ENCODE results near the gene SDHAF2.

GRCh38 chr11:61468002-61468401, 38.1 kb downstream of the SDHAF2 start:
- TF ChIP-seq CTCF (conservative IDR thresholded peaks at IDR 0.05; ENCODE audit: low read depth, low read length) = no peak
- TF ChIP-seq EZH2 (IDR thresholded peaks at IDR 0.05; ENCODE audit: low read length, unreplicated experiment) = no peak
- no peak for TF ChIP-seq EZH2phosphoT487 (IDR thresholded peaks at IDR 0.05; ENCODE audit: borderline replicate concordance, low read length)

Data from PC-3 (cell line).